GM23338 (cell line): Measurements from ENCODE around the gene UBALD1.

ENCODE experiments used
- CREB1 ChIP-seq: fragments of 250-450 bp; sonication (Bioruptor Pico); IDR thresholded peaks from 2 replicates; pipeline ENCODE4 v1.5.0; 2020; ENCODE audit warnings: low read depth, mild to moderate bottlenecking, moderate library complexity
- EZH2 ChIP-seq: fragments of 200-600 bp; sonication (generic); IDR thresholded peaks from one replicate; pipeline ENCODE4 v1.8.0; 2017; ENCODE audit warnings: antibody characterized with exemption, mild to moderate bottlenecking, low read depth; ENCODE audit not compliant: unreplicated experiment
- ZNF114 ChIP-seq: fragments of 250-450 bp; sonication (Bioruptor Pico); IDR thresholded peaks from 2 replicates; pipeline ENCODE4 v1.5.0; 2020; ENCODE audit warnings: mild to moderate bottlenecking, moderate library complexity
- TF ChIP-seq, protein P1 (sequence below), 2 experiments: fragments of 200-600 bp in 1 of 2; sonication (generic) in 1 of 2; conservative IDR thresholded peaks; 2 replicates each; pipeline versions ENCODE4 v1.5.1 to v1.6.1; 2016 to 2017; ENCODE audit warnings: antibody characterized with exemption in 2 of 2, low read depth in 2 of 2, mild to moderate bottlenecking in 2 of 2, moderate library complexity in 1 of 2

DNA sequence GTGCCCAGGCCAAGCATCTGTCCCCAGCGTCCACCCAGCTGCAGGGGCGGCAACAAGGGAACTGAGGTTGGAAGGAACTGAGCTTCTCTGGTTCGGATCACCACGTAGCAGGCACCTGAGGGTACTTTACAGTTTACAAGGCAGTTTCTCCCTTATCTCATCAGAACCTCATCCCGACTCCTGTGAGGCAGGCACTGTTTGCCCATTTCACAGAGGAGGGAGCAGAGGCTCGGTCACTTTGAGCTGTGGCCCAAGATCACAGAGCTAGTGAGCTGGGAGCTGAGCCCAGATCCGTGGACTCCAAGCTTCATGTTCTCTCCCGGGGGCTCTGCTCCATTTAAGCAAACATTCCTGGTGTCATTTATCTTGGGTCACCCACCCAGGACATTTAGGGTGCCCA, 15.1 kb downstream of the UBALD1 start:
- TF ChIP-seq, protein P1, sequence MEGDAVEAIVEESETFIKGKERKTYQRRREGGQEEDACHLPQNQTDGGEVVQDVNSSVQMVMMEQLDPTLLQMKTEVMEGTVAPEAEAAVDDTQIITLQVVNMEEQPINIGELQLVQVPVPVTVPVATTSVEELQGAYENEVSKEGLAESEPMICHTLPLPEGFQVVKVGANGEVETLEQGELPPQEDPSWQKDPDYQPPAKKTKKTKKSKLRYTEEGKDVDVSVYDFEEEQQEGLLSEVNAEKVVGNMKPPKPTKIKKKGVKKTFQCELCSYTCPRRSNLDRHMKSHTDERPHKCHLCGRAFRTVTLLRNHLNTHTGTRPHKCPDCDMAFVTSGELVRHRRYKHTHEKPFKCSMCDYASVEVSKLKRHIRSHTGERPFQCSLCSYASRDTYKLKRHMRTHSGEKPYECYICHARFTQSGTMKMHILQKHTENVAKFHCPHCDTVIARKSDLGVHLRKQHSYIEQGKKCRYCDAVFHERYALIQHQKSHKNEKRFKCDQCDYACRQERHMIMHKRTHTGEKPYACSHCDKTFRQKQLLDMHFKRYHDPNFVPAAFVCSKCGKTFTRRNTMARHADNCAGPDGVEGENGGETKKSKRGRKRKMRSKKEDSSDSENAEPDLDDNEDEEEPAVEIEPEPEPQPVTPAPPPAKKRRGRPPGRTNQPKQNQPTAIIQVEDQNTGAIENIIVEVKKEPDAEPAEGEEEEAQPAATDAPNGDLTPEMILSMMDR (conservative IDR thresholded peaks at IDR 0.05; ENCODE audit: low read depth in 2 of 2): no peak
- TF ChIP-seq EZH2 (no peak), CREB1 (CRISPR knock-in tag) (no peak), ZNF114 (no peak)
